GM18858 (cell line): ENCODE measurements around the gene CCND2.
"Not testable (repeated sequence)": the region's sequence is repeated elsewhere in the genome, so short reads cannot be mapped to it uniquely, and the experiment has no call there.

Experiments
- ATAC-seq: cut with Tn5 transposase; IDR thresholded peaks from one replicate; pipeline ENCODE4 v1.9.1; 2021; ENCODE audit not compliant: unreplicated experiment

Gene CCND2

DNA sequence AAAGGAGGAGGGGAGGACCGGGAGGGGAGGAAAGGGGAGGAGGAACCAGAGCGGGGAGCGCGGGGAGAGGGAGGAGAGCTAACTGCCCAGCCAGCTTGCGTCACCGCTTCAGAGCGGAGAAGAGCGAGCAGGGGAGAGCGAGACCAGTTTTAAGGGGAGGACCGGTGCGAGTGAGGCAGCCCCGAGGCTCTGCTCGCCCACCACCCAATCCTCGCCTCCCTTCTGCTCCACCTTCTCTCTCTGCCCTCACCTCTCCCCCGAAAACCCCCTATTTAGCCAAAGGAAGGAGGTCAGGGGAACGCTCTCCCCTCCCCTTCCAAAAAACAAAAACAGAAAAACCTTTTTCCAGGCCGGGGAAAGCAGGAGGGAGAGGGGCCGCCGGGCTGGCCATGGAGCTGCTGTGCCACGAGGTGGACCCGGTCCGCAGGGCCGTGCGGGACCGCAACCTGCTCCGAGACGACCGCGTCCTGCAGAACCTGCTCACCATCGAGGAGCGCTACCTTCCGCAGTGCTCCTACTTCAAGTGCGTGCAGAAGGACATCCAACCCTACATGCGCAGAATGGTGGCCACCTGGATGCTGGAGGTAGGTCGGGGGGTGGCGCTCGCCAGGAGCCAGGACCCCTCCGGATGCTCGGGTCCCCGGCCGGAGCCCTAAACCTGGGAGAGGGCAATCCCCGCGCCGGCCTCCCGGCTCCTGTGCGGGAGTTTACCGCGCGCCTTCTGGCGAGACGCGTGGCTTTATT, at the start of gene CCND2:
TSS of gene CCND2 (plus strand) at position 111 of the 744 bp plus-strand sequence. CDS start at position 390, 279 bp downstream.
- ATAC-seq = no peak

DNA sequence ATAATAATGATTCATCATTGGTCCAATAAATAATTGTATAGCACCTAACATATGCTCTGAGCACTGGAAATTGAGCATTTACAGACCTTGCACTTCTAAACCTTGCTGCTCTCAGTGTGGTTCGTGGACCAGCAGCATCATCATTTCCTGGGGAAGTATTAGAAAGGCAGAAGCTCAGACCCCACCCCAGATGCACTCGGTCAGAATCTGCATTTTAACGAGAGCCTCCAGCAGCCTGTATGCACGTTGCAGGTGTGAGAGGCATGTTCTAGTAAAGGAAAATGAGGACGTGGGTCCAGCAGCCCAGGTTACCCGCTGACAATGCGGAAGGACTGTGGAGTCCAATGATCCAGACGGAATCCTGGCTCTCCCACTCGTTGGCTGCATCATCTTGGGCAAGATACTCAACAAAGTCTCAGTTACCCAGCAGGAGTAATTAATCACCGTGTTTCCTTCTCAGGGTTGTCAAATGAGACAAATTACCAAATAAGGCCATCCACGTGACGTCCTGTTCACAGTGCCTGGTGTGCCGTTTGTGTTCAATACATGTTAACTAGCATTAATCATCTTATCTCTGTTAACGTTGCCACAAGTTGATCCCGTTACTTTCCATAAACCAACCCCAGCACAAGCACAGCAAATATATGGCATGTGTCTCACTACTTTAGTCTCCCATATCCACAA, 49.2 kb upstream of the CCND2 start:
- ATAC-seq = no peak

DNA sequence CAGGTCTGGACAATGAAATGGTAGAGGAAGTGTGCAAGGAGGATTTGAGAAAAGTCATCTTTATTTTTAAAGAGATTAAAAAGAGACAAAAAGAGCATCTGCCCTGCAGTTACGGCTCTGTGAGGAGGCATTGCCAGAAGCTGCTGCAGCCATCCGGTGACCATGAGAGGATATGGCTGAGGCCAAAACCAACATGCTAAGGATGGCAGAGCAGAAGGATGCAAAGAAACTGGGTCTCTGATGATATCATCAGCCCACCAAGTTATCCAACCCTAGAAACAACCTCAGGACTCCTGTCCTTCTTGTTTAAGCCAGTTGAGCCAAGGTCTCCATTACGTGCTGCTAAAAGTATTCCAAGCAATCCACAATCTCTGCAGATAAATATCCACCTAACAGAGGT, 48.0 kb upstream of the CCND2 start:
- ATAC-seq = no peak

DNA sequence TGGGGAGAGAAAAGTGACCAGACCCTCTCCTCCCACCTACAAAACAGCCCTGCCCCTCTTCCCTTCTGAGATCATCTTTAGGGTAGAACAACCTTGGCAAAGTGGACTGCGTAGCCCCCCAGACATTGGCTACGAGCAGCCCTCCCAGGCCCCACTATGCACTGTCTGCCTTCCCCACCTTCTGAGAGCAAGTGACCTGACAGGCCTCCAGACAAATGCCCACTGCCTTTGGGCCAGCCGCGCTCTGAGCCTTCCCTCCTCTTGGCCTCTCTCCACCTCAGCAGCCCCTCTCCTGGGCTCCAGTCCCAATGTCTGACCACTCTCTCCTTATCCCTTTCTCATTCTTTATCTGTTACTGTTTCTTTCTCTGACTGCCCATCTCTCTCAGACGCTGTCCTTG, 46.5 kb upstream of the CCND2 start:
- ATAC-seq = no peak

DNA sequence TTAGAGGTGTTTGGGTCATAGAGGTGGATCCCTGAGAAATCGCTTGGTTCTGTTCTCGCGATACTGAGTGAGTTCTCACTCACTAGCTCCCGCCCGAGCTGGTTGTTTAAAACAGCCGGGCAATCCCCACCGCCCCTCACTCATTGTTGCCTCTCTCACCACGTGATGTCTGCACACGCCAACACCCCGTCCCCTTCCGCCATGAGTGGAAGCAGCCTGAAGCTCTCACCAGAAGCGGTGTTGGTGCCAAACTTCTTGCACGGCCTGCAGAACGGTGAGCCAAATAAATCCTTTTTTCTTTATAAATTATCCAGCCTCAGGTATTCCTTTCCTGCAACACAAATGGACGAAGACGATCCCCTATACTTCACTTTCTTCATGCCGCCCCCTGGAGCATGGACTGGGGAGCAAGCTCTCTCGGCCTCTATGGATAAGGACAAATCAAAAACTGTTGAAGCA, 45.4 kb upstream of the CCND2 start:
- ATAC-seq = no peak

DNA sequence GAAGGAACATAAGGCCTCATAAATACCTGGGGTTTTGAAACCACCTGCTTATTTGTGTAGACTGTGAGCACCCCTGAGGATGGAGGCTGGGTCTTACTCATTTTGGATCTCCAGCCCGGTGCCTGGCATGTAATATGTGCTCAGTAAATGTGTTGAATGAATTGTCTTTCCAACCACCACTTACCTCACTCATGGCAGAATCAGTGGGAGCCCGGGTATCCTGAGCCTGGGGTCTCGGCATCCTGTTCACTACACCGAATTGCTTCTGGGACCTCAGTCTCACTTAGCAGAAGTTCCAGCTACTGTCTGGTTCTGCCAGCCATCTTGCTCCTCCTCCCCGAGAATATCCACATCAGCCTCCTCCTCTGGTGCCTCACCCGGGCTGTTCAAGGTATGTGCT, 43.0 kb upstream of the CCND2 start:
- ATAC-seq = no peak

DNA sequence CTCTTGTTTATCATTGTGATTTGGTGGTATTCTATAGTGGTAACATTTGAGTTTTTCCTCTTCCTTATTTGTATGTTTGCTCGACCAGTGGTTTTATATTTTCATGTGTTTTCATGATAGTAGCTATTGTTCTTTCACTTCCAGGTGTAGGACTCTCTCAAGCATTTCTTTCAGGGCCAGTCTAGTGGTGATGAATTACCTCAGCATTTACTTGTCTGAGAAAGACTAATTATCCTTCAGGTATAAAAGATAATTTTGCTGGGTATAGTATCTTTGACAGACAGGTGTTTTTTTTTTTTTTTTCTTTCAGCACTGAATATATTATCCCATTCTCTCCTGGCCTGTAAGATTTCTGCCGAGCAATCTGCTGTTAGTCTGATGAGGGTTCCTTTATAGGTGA, 35.0 kb upstream of the CCND2 start:
- no peak for ATAC-seq

DNA sequence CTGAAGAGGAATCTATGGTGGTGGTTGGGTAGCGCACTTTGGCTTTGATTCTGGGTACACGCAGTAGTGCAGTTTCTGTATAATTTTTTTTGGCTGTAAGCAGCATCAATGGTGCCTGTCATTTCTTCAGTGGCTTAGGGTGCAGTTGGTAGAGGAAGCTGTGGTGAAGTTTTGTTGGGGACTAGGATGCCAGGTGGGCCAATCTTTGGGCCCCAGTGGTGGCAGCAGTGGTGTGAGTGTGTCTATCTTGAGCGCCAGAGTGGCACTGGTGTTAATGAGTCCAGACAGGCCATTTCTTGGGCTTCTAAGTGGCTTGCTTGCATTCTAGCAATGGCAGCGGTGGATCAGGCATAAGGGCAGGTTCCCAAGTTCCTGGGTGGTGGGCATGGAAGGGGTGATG, 33.8 kb upstream of the CCND2 start:
- no peak for ATAC-seq

DNA sequence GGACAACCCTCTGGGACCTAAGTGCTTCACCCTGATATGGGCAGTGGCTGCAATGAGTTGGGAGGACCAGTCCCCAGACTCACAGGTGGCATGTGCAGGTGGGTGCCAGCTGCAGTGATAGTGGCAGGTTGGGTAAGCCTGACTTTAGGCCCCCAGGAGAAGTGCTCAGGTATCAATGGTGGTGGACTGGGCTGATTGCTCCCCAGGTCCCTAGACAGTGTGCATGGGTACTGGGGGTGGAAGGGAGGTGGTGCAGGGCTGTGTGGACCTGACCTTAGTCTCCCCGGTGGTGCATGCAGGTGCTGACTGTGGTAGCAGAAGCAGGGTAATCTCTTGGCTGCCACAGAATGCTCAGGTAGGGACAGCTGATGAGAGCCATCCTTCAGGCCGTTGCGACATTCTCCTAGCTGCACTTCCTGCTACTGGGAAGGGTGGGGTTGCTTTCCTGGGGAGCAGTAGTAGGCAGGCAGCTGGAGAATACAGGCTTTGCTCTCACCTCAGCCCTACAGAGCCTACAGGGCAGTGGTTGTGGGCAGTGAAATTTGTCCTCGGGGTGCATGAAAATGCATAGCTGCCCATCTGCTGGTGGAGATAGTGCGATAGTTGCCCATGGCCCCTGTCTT, 33.3 kb upstream of the CCND2 start:
- no peak for ATAC-seq

DNA sequence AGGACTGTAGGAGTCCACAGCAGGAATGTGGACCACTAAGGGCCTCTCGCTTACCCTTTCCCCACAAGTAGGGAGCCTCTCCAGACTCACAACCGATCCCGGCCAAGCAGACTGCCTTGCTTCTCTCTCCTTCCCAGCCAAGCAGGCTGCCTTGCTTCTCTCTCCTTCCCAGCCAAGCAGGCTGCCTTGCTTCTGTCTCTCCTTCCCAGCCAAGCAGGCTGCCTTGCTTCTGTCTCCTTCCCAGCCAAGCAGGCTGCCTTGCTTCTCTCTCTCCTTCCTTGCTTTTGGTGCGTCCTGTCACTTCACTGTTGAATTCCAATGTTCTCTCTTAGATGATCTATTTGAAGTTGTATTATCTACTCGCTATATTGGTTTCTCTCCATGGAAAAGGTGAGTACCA, 32.6 kb upstream of the CCND2 start:
- no peak for ATAC-seq

DNA sequence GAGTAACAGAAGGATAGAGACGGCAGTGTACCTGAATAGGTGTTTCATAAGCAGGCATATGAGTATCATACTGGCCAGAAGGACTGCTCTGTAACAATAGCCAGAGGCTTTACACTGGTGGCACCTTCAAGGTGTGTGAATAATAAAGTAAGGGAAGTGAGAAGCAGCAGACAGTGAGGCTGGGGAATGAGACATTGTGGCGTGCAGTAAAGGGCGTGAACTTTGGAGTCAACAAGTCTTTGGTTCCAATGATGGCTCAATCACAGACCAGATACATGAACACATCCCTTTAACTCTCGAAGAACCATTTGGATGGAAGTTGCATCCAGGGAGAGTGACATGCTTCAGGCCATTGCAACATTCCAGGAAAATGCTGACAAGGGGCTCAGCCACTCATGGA, 32.0 kb upstream of the CCND2 start:
- no peak for ATAC-seq

DNA sequence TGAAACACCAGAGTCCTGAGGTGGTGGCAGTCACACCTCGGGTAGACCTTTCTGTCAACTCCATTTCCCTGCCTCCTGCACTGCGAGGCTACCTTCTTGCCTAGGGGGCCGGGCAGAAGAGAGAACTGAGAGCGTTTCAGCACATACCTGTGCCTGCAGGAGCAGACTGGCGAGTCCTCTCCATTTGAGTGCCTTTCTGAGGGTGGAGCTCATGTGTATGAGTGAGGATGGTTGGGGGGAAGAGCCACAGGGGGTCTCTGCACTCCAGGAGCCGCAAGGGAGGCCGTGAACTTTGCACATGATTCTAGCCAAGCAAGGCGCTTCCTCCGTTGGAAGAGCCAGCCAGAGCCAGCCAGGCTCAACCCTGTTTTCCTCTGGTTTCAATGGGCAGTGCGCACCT, 31.0 kb upstream of the CCND2 start:
- ATAC-seq = no peak

DNA sequence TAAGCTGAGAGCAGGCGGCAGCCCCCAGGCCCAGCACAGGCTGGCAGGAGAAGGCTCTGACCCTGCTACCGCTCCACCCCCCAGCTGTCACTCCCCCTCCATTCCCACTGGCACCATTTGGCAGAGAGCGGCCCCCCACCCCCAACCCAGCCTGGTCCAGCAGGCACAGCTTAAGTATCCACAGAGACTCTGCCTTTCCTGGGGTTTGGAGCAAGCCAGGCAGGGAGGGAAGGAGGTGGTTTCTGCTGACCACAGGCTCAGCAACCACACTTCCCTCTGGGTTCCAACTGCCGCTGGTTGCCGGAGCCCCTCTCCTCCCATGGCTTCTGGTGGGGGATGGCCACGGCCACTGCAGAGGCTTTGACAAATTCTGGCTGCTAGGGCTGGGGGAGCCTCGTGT, 30.5 kb upstream of the CCND2 start:
- no peak for ATAC-seq

DNA sequence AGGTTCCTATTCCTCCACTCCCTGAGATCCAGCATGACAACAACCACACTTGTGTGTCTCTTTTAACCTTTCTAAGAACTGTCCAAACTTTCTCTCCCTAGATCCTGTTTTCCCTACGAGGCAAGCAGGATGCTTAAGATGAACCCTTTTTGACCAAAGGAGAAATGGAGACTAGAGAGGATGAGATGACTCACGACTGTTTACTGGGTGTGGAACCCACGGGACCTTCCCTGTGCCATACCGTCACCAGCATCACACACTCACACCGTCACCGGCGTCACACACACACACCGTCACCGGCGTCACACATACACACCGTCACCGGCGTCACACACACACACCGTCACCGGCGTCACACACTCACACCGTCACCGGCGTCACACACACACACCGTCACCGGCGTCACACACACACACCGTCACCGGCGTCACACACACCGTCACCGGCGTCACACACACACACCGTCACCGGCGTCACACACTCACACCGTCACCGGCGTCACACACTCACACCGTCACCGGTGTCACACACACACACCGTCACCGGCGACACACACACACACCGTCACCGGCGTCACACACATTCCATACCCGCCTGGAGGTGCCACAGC, 30.0 kb upstream of the CCND2 start:
- ATAC-seq = not testable (repeated sequence)

DNA sequence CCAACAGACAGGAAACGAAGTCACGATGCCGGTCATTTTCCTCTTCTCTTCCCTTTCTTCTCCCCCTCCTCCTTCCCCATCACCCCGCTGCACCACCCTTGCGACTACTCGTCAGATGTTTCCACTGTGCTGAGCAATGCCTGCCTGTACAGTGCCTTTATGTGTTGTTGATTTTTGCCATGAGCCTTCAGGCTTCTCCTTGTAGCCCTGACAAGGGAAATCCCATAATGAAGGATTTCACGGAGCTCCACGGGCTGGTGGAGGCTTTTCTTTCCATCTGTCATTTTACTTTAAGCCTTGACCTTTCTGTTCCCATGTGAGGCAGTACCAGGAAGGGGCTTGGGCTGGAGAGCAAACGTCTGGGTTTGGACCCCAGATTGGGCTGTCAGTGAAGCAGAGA, 28.7 kb upstream of the CCND2 start:
- ATAC-seq = no peak

DNA sequence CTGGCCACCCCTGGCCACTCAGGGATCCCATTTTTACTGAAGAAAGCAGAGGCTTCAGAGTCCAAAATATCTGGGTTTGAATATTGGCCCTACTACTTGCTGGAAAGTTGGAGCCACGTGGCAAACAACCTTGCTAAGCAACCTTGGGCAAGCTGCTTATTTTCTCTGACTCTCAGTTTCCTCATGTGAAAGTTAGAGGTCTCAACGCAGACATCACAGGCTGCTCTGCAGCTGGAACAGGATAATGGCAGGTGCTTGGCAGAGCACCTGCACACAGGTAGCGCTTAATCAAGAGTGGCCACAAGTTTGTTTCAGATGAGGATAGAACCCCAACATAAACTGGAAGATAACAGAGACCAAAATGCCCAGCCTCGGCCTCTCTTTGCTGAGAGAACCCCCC, 28.1 kb upstream of the CCND2 start:
- no peak for ATAC-seq

DNA sequence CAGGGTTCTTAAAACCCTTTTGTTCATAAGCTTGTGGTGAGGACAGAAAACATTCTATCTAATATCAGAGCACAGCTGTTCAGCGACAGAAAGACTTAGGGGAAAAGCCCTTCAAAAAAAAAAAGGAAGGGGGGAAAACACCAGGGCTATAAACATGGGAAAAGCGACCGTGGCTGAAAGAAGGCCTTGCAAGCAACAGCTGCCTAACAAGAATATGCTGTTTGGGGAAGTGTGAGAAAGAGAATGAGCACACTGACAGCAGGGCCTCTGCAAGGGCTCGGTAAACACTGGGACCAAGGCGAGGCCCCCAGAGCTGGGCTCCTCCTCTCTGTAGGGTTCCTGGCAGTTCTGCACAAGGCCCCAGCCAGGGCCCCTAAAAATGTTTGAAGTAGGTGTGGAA, 27.4 kb upstream of the CCND2 start:
- ATAC-seq = no peak

DNA sequence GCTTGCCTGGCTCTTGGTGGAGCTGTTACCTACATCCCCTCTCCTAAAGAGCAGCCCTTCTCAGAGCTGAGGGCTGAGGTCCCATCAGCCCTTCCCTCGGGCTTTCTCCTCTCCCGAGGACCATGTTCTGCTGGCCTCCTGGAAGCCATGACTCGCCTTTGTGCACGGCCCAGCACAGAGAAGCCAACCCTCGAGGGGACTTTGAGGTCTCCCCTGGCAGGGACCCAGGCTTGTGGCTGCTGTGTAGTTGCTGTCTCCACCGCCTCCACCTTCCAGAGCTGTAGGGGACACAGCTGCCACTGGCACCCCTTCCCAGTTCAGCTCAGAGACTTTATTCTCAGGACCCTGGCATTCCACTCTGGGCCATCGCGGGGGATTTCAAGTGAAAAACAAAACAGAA, 22.9 kb upstream of the CCND2 start:
- no peak for ATAC-seq

DNA sequence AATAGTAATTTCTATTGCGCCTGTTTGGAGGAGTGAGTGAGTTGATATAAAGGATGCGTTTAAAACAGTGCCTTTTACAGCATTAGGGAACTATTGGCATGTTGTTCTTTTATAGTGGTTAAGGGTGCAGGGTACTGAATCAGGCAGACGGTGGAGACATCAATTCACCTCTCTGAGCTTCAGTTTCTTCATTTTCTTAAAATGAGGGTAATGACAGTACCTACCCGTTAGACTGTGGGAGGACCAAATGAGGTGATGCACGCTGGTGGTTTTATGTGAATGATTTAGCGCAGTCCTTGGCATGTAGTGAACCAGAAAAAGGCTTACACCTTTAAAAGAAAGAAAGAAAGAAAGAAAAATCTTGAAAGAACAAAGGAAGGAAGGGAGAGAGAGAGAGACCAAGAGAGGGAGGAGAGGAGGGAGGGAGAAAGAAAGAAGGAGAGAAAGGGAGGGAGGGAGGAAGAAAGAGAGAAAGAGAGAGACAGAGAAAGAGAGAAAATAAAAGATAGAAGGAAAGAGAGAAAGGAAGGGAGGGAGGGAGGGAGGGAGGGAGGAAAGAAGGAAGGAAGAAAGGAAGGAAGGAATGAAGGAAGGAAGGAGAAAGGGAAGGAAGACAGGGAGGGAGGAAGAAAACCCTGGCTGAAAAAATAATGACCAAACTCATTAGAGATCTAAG, 22.2 kb upstream of the CCND2 start:
- no peak for ATAC-seq

DNA sequence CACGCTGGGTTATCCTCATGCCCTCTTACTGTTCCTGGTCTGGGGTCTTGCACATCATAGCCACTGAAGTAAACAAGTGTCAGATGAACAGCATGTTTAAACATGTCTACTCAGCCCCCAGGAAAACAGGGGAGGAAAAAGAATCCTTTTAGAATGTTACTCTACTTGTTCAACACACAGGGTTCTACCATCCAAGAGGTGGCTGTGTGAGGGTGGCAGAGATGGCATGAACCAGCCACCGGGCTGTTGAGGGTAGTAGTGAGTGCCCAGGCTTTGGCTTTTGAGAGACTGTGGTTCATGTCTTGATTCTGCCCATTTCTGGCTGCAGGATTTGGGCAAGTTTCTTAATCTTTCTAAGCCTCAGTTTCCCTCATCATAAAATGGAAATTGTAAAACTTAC, 21.6 kb upstream of the CCND2 start:
- no peak for ATAC-seq

DNA sequence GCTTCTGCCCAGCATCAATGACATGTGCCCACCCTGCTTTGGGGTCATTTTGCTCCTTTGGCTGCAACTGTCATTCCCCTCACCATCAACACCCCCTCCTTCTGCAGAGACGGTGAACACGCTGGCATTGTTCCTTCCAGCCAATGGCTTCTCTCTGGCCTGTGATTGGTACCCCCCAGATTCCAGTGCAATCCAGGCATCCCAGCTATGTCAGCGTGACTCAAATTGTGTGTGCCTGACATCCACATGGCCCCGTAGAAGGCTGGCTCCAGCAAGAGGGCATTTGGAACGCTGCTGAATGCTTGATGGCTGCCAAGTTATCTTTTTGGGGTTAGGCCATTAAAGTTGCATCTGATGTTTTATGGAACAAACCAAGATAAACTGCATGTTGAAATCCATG, 21.0 kb upstream of the CCND2 start:
- no peak for ATAC-seq
